Glomerular visceral epithelial cell (primary cell): ENCODE data around the gene TMEM52.

ENCODE experiments used
- DNase-seq: peaks from one replicate; pipeline ENCODE4 v3.0.0-alpha.2; 2016; ENCODE audit errors: extremely low spot score

The TMEM52 gene

DNA sequence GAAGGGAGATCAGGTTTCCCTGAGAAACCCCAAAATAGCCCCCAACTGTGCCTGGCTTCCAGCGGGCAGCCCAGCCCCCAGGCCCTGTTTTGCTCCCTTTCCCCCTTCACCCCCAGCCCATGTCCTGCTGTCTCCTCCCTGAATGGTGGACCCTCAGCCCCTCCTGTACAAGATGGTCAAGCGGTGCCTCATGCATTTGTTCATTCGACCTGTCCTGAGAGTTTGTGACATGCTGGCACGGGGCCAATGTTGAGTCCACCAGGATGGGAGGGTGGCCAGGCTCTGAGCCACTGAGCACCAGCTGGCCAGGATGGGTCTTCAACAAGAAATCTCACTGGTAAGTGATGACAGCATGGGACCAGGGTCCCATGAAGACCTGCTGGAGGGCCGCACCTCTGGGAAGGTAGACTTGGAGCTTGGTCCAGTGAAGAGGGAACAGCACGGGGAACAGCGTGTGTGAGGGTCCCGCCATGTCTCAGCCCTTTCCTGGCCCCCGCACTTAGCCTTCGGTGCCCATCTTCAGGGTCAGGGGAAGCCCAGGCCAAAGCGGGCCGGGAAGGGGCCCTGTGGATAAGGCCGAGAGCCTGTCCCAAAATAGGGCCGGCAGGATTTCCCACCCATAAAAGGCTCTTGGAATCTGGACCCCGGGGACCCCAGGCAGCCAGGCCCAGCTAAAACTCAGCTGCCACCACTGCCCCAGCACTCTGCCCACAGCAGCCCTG, 3.9 kb downstream of the TMEM52 start, which contains the start of gene CALML6:
TSS of gene CALML6 (plus strand) at position 290 of the 722 bp plus-strand sequence. CDS start at position 311, 21 bp downstream.
- DNase-seq: no peak

DNA sequence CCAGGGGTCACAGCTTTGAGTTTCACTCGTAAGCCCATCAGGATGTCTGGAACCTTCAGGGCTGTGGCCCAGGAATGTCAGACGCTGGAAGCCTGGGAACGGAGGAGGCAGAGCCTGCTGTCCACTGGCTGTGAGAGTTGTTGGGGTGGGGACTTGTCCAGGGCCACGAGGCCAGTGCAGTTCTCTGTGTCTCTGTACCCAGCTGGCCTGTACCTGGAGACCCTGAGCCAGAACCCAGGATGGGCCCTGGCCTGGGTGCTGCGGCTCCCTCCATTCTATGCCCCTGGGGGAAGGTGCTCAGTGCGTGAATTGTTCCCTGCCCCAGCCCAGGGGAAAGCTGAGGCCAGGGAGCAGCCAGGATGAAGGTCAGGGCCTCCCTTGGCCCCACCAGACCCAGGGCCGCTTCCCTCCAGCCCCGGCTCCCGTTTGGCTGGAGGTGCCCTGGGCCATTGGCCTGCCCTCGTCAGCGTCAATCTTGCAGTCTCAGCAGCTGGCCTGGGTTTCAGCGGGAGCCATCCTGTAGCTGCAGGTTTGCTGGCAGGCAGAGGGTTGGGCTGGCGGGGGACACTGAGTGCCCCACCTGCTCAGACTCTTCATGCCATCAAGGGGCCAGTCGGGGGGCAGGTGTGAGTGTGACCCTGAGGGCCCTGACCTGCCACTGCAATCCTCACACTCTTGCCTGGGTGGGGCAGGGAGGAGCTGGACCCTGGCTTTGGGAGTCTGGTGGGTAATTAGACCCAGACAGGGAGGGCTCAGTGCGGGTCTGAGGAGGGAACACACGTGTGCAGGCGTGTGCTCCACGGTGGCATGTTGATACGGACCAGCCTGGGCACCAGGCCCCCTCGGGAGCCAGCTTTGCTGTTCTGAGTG, 4.7 kb downstream of the TMEM52 start:
- no peak for DNase-seq

GRCh38 chr1:1911350-1912041, 7.6 kb downstream of the TMEM52 start:
- no peak for DNase-seq

DNA sequence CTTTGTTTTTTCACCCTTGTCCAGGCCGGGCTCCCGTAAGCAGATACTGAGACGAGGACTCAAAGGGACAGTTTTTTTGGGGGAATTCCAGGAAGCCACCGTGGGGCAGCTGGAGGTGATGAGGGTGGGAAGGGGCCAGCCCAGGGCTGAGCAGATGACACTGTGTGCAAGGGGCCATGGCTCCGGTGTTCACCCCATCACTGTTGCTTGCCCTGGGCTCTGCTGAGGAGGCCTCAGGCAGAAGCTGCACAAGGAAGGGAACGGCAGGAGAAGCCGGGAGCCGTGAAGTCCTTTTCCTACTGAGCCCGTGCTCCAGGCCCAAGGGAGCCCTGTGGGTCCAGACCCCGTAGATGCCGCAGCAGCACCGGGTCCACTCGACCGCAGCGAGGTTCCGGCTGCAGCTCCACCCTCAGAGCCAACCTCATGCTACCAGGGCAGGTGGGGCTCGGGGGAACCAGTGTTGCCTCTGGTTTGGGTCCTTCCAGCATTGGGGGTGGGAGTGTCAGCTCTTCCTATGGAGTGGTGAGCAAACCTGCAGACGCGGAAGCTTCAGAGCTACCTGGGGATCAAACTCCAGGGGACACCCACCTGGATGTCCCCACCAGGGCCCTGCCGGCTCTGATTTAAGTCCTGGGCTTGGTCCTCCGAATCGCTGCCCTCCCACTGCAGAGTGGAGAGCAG, 8.3 kb downstream of the TMEM52 start:
- no peak for DNase-seq

DNA sequence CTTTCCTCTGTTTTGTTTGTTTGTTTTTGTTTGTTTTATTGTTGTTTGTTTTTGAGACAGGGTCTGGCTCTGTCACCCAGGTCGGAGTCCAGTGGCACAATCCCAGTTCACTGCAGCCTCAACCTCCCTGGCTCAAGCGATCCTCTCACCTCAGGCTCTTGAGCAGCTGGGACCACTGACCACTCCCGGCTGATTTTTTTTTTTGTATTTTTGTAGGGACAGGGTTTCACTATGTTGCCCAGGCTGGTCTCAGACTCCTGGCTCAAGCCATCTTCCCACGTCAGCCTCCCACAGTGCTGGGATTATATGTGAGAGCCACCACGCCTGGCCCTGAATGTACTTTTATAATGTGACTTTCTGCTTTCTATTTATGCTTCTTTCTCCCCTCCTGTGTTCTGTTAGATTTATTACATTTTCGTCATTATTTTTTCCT, 9.0 kb downstream of the TMEM52 start:
- DNase-seq: no peak

DNA sequence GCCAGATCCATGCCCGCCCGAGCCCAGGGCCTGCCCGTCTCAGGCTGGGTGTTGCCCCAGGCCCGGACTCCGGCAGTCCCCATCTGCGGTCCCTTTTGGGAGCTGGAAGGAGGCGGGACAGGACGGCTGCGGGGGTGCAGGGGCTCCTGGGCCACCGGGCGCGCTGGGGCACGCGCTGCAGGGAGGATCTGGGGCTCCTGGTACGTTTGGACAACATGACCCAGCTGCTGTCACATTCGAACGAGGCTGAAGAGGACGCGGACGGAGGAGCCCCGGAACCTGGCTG, 10.6 kb downstream of the TMEM52 start:
- no peak for DNase-seq

- no peak for DNase-seq
These were observed 11.9 kb downstream of the TMEM52 start for GRCh38 chr1:1907098-1907736.

DNA sequence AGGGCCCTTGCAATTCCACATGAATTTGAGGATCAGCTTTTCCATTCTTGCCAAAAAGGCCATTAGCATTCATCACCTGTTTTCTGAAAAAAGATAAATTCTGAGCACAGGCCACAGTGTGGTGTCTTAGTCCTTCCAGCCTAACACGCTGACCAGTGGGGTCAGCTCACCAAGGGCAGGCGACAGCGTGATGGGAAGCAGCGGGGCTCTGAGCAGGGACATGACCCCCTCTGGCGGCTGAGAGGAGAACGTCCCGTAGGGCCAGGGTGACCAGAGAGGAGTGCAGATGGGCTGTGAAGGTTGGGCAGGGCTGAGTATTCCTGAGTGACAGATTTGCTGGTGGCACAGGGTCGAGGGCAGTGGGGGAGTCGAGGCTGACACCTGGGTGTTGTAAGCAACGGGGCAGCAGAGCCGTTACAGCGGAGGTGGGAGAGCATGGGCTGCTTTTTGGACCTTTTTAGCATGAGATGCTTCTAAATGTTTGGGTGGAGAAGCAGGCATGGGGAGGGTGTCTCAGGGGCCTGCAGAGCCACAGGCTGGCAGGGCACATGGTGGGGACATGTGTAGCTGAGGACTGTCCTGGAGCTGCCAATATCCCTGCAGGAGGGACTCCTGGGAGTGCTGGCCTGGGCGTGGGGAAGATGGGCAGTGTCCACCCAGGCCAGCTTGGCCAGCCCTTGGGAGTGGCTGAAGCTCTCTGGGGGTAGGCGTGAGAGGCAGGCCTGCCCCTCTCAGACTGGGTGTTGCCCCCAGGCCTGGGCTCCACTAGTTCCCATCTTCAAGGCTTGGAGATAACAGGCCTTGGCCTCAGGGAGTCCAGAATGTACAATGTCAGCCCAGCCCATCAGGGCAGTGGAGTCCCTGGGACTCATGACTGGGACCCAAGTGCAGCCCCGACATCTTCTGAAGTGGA, 12.6 kb downstream of the TMEM52 start:
- peak; percentile 85 for DNase-seq

GRCh38 chr1:1903224-1903623, 15.9 kb downstream of the TMEM52 start:
- no peak for DNase-seq

DNA sequence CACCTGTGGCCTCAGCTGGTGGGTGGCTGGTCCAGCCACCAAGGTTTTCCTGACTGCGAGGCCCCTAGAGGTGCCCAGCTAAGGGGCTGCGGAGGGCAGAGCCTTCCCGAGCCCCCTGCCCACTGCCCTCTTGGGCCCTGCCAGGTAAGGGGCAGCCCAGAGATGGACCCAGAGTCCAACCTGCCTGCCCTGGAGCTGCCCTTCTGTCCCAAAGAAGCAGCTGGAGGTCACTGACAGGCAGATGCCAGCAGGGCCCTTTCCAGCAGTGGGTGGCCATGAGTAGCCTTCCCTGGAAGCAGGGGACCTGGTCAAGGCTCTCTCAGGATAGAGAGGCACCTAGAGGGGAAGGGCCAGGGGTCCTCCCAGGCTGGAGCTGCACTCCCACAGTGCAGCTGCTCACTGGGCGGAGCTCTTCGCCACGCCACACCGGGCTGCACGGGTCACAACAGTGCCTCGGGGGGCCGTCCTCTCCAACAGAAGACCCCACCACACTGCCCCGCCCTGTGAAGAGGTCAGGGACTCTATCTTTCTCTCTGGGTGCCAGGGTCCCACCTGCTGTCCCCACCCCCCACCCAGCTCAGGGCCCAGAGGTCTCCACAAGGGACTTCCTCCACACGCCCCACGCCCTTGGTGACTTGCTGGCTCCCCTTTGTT, 17.3 kb downstream of the TMEM52 start:
- DNase-seq: no peak

- no peak for DNase-seq
These were observed 18.0 kb downstream of the TMEM52 start for GRCh38 chr1:1900883-1901640.

GRCh38 chr1:1899967-1900327, 19.1 kb downstream of the TMEM52 start:
- DNase-seq: no peak

GRCh38 chr1:1899266-1899966, 19.7 kb downstream of the TMEM52 start:
- DNase-seq: no peak

GRCh38 chr1:1898246-1898933, 20.7 kb downstream of the TMEM52 start:
- DNase-seq: no peak

GRCh38 chr1:1895456-1896336, 23.4 kb downstream of the TMEM52 start:
- no peak for DNase-seq

DNA sequence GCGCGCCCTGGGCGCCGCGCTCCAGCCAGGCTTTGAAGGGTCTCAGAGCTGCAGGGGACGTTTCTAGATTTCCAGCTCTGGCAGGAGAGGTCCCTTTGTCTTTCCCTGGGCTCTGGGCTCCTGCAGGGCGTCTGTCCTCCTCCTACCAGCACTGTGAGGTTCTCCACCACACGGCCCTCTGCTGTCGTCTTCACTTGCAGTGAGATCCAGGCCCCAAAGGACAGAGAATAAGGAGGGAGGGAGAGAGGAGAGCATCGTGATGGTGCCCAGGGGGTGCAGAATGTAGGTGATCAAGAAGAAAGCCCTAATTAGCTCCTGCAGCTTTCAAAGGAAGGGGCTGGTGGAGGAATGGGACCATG, 24.0 kb downstream of the TMEM52 start:
- no peak for DNase-seq
